ENCODE results near the gene DNAJC17.

DNA sequence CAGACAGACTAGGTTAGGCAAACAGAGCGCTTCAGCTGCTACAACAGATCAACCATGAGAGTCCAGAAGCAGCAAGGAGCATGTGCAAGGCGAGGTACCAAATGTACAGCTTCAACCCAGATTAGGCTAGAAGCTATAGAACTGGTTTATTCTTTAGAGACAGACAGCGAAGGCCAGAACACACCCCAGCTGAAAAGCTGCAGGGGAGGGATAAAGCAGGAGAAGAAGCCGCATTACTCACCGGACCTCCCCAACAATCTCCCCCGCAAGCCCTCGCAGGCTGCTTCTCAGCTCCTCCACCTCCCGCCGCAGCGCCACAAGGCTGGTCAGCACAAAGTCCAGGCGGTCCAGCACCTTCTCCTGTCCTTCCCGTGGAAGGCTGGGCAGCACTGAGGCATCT is 55.5 kb downstream of the DNAJC17 start:
- TF ChIP-seq, protein P1, sequence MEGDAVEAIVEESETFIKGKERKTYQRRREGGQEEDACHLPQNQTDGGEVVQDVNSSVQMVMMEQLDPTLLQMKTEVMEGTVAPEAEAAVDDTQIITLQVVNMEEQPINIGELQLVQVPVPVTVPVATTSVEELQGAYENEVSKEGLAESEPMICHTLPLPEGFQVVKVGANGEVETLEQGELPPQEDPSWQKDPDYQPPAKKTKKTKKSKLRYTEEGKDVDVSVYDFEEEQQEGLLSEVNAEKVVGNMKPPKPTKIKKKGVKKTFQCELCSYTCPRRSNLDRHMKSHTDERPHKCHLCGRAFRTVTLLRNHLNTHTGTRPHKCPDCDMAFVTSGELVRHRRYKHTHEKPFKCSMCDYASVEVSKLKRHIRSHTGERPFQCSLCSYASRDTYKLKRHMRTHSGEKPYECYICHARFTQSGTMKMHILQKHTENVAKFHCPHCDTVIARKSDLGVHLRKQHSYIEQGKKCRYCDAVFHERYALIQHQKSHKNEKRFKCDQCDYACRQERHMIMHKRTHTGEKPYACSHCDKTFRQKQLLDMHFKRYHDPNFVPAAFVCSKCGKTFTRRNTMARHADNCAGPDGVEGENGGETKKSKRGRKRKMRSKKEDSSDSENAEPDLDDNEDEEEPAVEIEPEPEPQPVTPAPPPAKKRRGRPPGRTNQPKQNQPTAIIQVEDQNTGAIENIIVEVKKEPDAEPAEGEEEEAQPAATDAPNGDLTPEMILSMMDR (IDR thresholded peaks at IDR 0.05), result no peak
- TF ChIP-seq EZH2phosphoT487 (IDR thresholded peaks at IDR 0.05) (no peak), EZH2 (IDR thresholded peaks at IDR 0.05) (no peak)

Measured in neural progenitor cell (in vitro differentiated cells).